MCF 10A (cell line): ENCODE results near the gene TMEM164. TPM values are rescaled to one million over a fixed set of nuclear protein-coding genes. Genes with fewer than 3 reads are reported as not detected.

ENCODE experiments used
- BruUV-seq: library from RNA; stranded (reverse); fragments of 400-500 nt; replicated peaks from 2 replicates; lab custom pipeline; 2021; lab: Mats Ljungman, UMichigan
- CTCF ChIA-PET: fragments of 300-600 bp; sonication (Branson Sonifier 250); formaldehyde crosslinking; extraction: SDS; loops from one replicate; lab custom pipeline; 2021; ENCODE audit warnings: antibody characterized with exemption, inconsistent platforms; lab: Yijun Ruan, JAX
- POLR2A ChIA-PET: fragments of 300-600, 350-650 bp; sonication (Branson Sonifier 250); formaldehyde crosslinking; extraction: SDS; loops from one replicate; lab custom pipeline; 2020; ENCODE audit warnings: antibody characterized with exemption, inconsistent platforms; lab: Yijun Ruan, JAX
- DNase-seq: peaks from one replicate; pipeline ENCODE4 v3.0.0-alpha.2; 2018; ENCODE audit not compliant: unreplicated experiment
- H3K27ac Mint-ChIP-seq: one replicate; pipeline ENCODE4 v1.8.0; 2022; ENCODE audit warnings: mild to moderate bottlenecking, low read depth, mixed read lengths; ENCODE audit not compliant: unreplicated experiment
- H3K27me3 Mint-ChIP-seq: one replicate; pipeline ENCODE4 v1.8.0; 2022; ENCODE audit warnings: mixed read lengths; ENCODE audit not compliant: insufficient read depth, unreplicated experiment
- H3K36me3 Mint-ChIP-seq: one replicate; pipeline ENCODE4 v1.8.0; 2022; ENCODE audit warnings: mild to moderate bottlenecking, moderate library complexity, mixed read lengths; ENCODE audit not compliant: insufficient read depth, unreplicated experiment
- H3K4me1 Mint-ChIP-seq: one replicate; pipeline ENCODE4 v1.8.0; 2022; ENCODE audit warnings: mixed read lengths; ENCODE audit not compliant: insufficient read depth, unreplicated experiment
- H3K4me3 Mint-ChIP-seq: one replicate; pipeline ENCODE4 v1.8.0; 2022; ENCODE audit warnings: mild to moderate bottlenecking, moderate library complexity, mixed read lengths; ENCODE audit not compliant: unreplicated experiment
- H3K9me3 Mint-ChIP-seq: one replicate; pipeline ENCODE4 v1.8.0; 2022; ENCODE audit warnings: mixed read lengths; ENCODE audit not compliant: unreplicated experiment
- intact Hi-C: fragments of 100-400 bp; cut with micrococcal nuclease; formaldehyde crosslinking; loops from 2 replicates; pipeline ENCODE4 v1.14.1; 2022
- total RNA-seq: library from RNA; stranded (reverse); gene quantifications from 2 replicates; pipeline ENCODE4 v1.2.3, GENCODE V29; 2022
- TF ChIP-seq, protein P1 (sequence below): fragments of 200-600 bp; IDR thresholded peaks from one replicate; pipeline ENCODE4 v1.8.0; 2022; ENCODE audit warnings: antibody characterized with exemption, mild to moderate bottlenecking; ENCODE audit not compliant: unreplicated experiment

The TMEM164 gene
- total RNA-seq, 1 experiment from 2014 or later: 39.2 TPM

DNA sequence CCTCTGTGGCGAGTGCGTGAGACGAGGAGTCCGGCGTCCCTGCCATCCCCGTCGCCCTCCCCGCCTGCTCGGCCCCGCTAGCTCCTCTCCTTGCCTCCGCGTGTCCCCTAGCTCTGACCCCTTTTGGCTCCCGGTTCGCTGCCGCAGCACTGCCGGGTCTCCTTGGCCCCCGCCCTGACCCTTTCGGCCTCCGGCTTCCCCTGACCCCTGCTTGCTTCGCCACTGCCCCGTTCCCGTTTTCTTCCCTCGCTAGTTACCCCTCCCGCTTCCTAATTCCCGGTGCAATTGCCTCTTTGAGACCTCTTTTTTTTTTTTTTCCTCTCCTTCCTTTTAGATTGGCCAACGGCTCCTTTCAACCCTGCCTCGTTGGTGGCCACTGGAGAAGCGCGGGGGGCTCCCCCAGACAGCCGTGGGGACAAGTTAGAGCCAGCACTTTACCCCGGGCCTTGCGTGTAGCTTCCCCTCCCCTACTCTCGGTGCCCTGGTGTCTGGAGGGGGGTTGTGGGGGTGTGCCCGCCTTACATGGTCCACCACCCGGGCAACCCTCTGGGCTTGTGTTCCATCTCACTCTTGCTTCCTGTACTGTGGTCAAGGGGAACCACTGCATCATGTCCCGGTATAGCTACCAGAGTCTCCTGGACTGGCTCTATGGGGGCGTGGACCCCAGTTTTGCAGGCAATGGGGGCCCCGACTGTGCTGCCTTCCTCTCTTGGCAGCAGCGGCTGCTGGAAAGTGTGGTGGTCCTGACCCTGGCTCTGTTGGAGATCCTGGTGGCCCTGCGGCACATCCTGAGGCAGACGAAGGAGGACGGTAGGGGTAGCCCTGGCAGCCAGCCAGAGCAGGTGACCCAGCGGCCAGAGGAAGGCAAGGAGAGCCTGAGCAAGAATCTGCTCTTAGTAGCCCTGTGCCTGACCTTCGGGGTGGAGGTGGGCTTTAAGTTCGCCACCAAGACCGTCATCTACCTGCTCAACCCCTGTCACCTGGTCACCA, 548 bp downstream of the TMEM164 start:
- Mint-ChIP-seq H3K9me3 (no peaks in the 10 kb centered on the region), H3K27ac (peak overlapping the region; percentile 80), H3K4me1 (peaks cover 27% of the 10 kb centered on the region), H3K36me3 (peaks cover 11% of the 10 kb centered on the region), H3K4me3 (peak overlapping the region; percentile 84), H3K27me3 (peaks cover 75% of the 10 kb centered on the region)
- ChIA-PET CTCF (interaction anchor here (0.6 kb wide), 2 partner anchors 62 to 80 kb away, joined by 3 read pairs; no protein-coding TSS in a partner anchor), POLR2A (interaction anchor here (0.6 to 4.8 kb wide), 19 partner anchors 10 to 399 kb away, joined by 3 to 20 read pairs (median 3); partner anchors contain the start of gene AMMECR1)
- TF ChIP-seq, protein P1, sequence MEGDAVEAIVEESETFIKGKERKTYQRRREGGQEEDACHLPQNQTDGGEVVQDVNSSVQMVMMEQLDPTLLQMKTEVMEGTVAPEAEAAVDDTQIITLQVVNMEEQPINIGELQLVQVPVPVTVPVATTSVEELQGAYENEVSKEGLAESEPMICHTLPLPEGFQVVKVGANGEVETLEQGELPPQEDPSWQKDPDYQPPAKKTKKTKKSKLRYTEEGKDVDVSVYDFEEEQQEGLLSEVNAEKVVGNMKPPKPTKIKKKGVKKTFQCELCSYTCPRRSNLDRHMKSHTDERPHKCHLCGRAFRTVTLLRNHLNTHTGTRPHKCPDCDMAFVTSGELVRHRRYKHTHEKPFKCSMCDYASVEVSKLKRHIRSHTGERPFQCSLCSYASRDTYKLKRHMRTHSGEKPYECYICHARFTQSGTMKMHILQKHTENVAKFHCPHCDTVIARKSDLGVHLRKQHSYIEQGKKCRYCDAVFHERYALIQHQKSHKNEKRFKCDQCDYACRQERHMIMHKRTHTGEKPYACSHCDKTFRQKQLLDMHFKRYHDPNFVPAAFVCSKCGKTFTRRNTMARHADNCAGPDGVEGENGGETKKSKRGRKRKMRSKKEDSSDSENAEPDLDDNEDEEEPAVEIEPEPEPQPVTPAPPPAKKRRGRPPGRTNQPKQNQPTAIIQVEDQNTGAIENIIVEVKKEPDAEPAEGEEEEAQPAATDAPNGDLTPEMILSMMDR: no peak
- peak; percentile 41 for DNase-seq
- TSS peak; percentile 41 for BruUV-seq
- intact Hi-C loops: loop anchor here (5.0 to 10.0 kb wide), 3 partner anchors 99 to 411 kb away; no protein-coding TSS in a partner anchor

DNA sequence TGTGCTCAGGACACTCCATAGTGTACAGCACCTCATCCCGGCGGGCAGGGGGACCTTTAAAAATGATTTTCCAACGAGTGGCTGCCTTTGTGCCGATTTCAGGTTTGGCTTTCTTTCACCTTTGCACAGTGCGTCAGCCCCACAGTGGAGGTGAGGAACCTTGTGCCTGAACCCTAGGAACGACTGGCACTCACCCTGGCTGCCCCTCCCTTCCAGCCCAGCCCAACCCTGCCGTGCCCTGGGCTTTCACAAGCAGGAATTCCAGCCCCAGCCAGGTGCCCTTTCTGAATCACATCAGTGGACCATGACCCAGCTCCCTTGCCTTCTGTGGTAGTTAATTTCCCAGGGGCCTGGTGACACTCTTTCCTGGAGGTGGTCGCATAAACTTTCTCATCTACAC, 1.3 kb downstream of the TMEM164 start:
- Mint-ChIP-seq H3K36me3 (peaks cover 11% of the 10 kb centered on the region), H3K27me3 (peaks cover 82% of the 10 kb centered on the region), H3K9me3 (no peaks in the 10 kb centered on the region), H3K4me1 (peaks cover 27% of the 10 kb centered on the region), H3K4me3 (peak overlapping the region; percentile 84), H3K27ac (peak overlapping the region; percentile 54)
- ChIA-PET POLR2A (interaction anchor here (0.7 to 4.8 kb wide), 15 partner anchors 10 to 398 kb away, joined by 3 to 20 read pairs (median 3); partner anchors contain the start of gene AMMECR1), CTCF (interaction anchor here (0.6 kb wide), 1 partner anchor 70 kb away, joined by 4 read pairs; no protein-coding TSS in a partner anchor)
- BruUV-seq: no TSS peak
- intact Hi-C loops: loop anchor here (5.0 to 10.0 kb wide), 3 partner anchors 98 to 411 kb away; no protein-coding TSS in a partner anchor
- TF ChIP-seq, protein P1: no peak
- DNase-seq: peak; percentile 58

DNA sequence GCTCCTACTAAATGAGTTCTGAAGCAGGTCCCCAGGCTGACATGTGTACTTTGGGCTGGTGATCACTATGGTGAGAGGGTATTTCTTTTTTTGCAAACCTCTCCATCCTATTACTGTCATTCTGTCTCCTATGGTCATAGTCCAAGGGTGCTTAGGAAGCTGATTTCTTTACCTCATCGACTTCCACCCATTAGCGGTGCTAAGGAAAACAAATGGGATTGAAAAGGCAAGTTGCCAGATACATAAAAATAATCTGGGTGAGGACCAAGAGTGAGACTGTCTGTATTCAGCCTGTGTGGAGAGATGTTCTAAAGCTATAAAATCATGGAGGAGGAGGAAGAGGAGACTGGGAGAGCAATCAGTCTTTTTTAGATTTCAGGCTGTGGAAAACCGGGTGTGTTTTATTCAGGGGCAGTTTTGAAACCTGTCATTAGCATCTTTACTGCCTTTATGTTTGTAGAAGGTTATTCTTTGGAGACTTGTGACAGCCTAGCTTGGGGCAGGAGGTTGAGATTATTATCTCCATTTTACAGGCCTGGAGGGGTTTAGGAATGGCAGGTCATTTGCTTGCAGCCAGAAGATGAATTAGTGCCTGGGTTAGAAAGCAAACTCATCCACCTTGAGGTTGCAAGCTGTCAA, 1.9 kb downstream of the TMEM164 start:
- Mint-ChIP-seq H3K9me3 (no peaks in the 10 kb centered on the region), H3K27ac (peak overlapping the region; percentile 54), H3K4me3 (peak overlapping the region; percentile 84), H3K4me1 (peaks cover 27% of the 10 kb centered on the region), H3K27me3 (peaks cover 82% of the 10 kb centered on the region), H3K36me3 (peaks cover 17% of the 10 kb centered on the region)
- CTCF ChIA-PET: interaction anchor here (0.5 to 1.5 kb wide), 5 partner anchors 60 to 1292 kb away, joined by 3 to 6 read pairs (median 3); no protein-coding TSS in a partner anchor
- DNase-seq: no peak
- POLR2A ChIA-PET: interaction anchor here (0.7 to 4.8 kb wide), 13 partner anchors 9 to 313 kb away, joined by 3 to 20 read pairs (median 4); partner anchors contain the start of gene AMMECR1
- TF ChIP-seq, protein P1: no peak
- BruUV-seq: no TSS peak
- intact Hi-C loops: loop anchor here (5.0 to 10.0 kb wide), 3 partner anchors 97 to 410 kb away; no protein-coding TSS in a partner anchor
